Daoy (cell line): ENCODE measurements around the gene NECTIN1. TPM values are rescaled to one million over a fixed set of nuclear protein-coding genes. Genes with fewer than 3 reads are reported as not detected.
A peak's percentile ranks its signal among the peaks of the same experiment; 100 is the strongest.

ENCODE experiments used
- DNase-seq: peaks from one replicate; pipeline ENCODE4 v3.0.0-alpha.2; 2015; ENCODE audit warnings: low read depth
- total RNA-seq: library from RNA; depleted of rRNA; stranded (reverse); fragments of >200 nt; shearing (Covaris generic); gene quantifications from 2 replicates; pipeline ENCODE4 v1.2.3, GENCODE V29; 2014; rRNA removed

NECTIN1 gene
- 3.3 and 4.1 TPM in 2 replicates for total RNA-seq

GRCh38 chr11:119728651-119729580 is at the start of gene NECTIN1:
Gene NECTIN1, minus strand, starts transcription at chr11:119729200. Its CDS starts 647 bp downstream, at chr11:119728553.
- DNase-seq = peak; percentile 88

- DNase-seq = no peak
Measured at GRCh38 chr11:119778391-119779194, 49.6 kb upstream of the NECTIN1 start.

GRCh38 chr11:119777940-119778339 is 48.9 kb upstream of the NECTIN1 start:
- no peak for DNase-seq

- no peak for DNase-seq
Measured at GRCh38 chr11:119776651-119777050, 47.7 kb upstream of the NECTIN1 start.

- DNase-seq = no peak
Measured at GRCh38 chr11:119776031-119776636, 47.1 kb upstream of the NECTIN1 start.

GRCh38 chr11:119774172-119774763 is 45.3 kb upstream of the NECTIN1 start:
- no peak for DNase-seq

GRCh38 chr11:119772641-119773415 is 43.8 kb upstream of the NECTIN1 start:
- no peak for DNase-seq

GRCh38 chr11:119772076-119772475 is 43.1 kb upstream of the NECTIN1 start:
- no peak for DNase-seq

GRCh38 chr11:119771172-119771770 is 42.3 kb upstream of the NECTIN1 start:
- no peak for DNase-seq

- no peak for DNase-seq
Measured at GRCh38 chr11:119765628-119766027, 36.6 kb upstream of the NECTIN1 start.

- DNase-seq = peak; percentile 35
Measured at GRCh38 chr11:119764108-119764868, 35.3 kb upstream of the NECTIN1 start.

- DNase-seq = no peak
Measured at GRCh38 chr11:119763071-119763728, 34.2 kb upstream of the NECTIN1 start.

GRCh38 chr11:119759747-119760412 is 30.9 kb upstream of the NECTIN1 start:
- DNase-seq = no peak

- DNase-seq = peak; percentile 92
Measured at GRCh38 chr11:119759324-119759723, 30.3 kb upstream of the NECTIN1 start.

- DNase-seq = peak; percentile 41
Measured at GRCh38 chr11:119758291-119758690, 29.3 kb upstream of the NECTIN1 start.

- DNase-seq = no peak
Measured at GRCh38 chr11:119757378-119757777, 28.4 kb upstream of the NECTIN1 start.

GRCh38 chr11:119756169-119756865 is 27.3 kb upstream of the NECTIN1 start:
- no peak for DNase-seq
